IPS DF 4.7 (cell line): ENCODE results near the gene TNKS1BP1.
"Not testable (repeated sequence)": the region's sequence is repeated elsewhere in the genome, so short reads cannot be mapped to it uniquely, and the experiment has no call there.

Experiments used
- DNase-seq: peaks from one replicate; pipeline ENCODE4 v3.0.0-alpha.2; 2013; ENCODE audit warnings: low spot score; ENCODE audit errors: extremely low read depth

The TNKS1BP1 gene

DNA sequence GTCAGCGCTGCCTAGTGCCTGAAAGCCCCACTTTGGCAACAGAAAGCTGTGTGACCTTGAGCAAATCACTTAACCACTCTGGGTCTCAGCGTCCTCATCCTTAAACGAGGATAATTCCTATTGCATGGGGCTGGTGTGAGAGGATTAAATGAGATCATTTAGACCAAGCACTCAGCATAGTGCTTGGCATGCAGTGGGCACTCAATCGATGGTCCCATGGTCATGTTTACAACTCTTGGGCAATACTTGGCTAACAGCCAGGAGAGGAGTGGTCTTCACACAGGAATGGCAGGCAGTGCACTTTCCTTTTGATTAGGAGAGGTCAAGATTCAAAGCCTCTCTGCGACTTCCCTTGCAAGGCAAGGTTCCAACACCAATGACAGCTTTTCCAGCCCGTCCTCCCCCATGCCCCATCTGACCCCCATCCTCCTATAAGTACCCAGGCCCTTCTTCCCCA lies 14.1 kb downstream of the TNKS1BP1 start:
- DNase-seq: no peak

DNA sequence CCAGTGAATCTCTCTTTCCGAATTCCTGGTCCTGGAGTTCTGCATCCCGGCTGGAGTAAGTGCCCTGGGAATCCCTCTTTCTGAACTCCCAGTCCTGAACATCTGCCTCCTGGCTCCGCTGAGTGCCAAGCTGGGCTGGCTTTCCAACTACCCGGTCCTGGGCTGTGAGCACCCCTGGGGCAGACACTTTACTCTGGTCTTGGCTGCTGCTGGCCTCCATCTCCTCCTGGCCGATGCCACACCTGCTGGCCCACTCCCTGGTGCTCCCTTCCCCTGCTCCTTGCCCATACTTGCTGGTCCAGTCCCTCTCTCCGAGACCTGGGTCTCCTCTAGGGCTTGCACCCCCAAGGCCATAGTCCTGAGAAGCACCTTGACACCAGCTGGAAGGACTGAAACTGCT lies 14.7 kb downstream of the TNKS1BP1 start:
- no peak for DNase-seq

DNA sequence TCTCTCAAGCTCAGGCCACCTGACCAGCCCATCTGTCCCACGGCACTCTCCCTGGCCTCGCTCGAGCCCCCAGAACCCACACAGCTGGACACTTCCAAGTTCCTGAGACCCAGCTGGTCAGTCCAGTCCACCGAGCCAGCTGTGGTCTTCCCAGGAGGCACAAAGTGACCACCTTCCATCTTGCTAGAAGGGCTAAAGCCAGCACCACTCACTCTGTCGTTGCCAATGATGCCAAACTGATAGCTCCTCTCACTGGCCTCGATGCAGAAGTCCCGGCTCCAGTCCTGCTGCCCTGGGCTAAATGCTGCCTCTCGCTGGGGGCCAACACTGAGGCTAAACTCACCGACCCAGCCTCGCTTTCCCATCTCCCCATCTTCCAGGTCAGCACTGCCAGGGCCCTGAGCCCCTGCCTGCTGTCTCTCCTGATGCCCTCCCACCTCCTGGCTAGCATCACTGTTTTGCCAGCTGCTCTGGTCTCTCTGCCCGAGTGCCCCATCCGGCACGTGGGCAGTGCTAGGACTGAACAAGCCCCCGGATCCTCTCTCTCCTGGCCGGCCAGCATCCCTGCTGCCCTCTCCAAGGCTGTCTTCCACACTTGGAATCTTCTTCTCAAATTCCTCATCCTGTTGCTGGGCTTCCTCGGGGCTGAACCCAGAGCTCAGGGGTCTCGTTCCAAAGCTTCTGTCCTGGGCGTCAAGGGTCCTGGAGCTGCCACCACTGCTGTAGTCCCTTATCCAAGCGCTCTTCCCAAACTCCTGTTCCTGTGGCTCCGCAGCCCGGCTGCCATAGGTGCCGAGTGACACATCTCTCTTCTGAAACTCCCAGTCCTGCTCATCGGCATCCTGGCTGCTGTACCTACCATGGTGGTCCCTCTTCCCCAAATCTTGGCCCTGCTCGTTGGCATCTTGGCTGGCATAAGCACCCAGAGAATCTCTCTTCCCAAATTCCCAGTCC lies 15.4 kb downstream of the TNKS1BP1 start:
- DNase-seq: no peak

GRCh38 chr11:57308426-57309060 lies 16.2 kb downstream of the TNKS1BP1 start:
- no peak for DNase-seq

DNA sequence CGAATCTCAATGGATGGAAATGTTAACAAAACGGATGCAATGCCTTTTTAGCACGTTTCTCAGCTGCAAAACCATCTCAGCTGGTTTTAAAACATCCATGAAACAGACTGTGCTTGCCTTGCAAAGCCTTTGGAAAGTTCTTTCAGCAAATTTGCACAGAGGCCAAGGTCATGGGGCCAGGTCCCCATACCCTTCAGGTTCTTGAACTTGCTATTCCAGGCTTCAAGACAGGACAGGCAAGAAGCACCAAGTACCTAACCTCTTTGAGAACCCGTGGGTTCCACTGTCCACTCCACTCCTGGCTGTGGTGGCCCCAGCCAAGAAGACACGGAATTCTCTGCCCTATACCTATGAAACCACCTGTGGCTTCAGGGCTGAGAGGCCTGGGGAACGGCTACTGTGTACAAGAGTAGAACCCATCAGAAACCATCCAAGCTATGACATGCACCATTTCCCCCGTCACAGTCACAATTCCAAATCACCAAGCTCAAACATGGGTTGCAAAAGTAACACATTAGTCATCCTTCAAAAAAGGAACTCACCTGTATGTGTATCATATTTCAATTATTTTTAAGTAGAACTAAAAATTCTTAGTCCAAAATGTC lies 17.0 kb downstream of the TNKS1BP1 start:
- DNase-seq: no peak

- DNase-seq: no peak
Measured at GRCh38 chr11:57306940-57307565, 17.7 kb downstream of the TNKS1BP1 start.

- no peak for DNase-seq
Measured at GRCh38 chr11:57306161-57306876, 18.4 kb downstream of the TNKS1BP1 start.

GRCh38 chr11:57305523-57305922 lies 19.2 kb downstream of the TNKS1BP1 start:
- no peak for DNase-seq

- no peak for DNase-seq
Measured at GRCh38 chr11:57303990-57304579, 20.7 kb downstream of the TNKS1BP1 start.

GRCh38 chr11:57303280-57303989 lies 21.3 kb downstream of the TNKS1BP1 start:
- no peak for DNase-seq

DNA sequence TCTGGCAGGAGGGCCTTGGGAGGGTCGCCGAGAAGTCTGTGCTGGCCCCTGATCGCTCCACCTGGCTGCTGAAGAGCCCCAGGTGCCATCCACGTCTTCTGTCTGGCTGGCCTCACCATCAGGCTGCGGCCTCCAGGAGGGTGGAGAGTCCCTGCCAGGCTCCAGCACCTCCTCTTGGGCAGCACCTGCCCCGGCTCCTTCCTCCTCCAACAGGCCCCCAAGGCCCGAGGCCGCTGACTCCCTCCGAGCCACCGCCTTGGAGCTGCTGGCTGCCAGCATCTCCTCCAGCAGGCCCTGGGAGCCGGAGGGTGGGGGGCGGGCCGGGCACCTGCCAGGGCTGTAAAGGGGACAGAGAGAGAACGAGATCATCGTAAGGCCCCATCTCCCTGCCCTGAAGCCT lies 22.3 kb downstream of the TNKS1BP1 start:
- DNase-seq: no peak

DNA sequence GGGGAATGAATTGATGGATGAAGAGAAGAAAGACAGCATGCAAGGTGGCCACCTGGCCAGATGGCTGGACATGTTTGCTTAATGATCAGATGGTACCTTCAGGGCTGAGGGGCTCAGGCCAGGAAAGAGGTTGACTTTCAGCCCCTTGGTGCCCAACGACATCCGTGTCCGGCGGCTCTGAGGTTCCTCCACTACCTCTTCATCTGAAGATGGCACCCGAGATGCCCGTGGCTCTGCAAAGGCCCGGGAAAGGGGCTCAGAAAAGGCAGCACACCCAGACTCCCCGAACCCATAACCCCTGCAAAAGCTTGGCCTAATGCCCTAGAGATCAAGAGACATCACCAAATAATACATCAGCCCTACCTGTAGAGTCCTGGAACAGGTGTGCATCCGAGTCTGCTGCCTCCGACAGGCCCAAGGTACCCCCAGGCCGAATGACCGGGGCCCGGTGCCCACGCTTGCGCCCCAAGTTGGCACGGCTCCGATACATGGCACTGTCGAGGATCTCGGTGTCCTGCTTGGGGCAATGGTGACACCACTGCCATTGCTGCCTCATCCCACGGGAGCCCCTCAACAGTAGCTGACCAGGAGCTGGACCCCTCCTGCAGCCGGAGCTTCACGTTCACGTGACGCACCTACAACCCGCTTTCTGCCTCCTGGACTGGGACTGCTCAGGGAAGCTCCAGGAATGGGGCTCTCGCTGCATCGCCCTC lies 22.9 kb downstream of the TNKS1BP1 start:
- DNase-seq: no peak

DNA sequence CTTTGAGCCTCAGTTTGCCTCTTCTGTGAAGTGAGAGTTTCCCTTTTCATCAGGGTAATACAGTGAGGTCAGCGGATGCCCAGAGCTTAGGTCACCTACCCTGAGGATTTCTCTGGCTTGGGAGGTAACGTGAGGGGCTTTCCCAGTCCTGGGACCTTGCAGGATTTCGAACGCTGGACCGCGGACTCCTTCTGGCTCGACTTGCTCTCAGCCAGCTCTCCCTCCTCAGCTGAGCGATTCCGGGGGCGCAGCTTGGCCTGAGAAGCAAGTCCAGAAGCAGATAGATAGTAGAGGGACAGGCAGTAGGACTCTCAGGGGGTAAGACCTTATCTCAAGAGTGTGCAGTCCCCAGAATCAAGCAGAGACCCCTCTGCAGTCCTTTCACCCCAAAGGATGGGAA lies 24.0 kb downstream of the TNKS1BP1 start:
- no peak for DNase-seq

DNA sequence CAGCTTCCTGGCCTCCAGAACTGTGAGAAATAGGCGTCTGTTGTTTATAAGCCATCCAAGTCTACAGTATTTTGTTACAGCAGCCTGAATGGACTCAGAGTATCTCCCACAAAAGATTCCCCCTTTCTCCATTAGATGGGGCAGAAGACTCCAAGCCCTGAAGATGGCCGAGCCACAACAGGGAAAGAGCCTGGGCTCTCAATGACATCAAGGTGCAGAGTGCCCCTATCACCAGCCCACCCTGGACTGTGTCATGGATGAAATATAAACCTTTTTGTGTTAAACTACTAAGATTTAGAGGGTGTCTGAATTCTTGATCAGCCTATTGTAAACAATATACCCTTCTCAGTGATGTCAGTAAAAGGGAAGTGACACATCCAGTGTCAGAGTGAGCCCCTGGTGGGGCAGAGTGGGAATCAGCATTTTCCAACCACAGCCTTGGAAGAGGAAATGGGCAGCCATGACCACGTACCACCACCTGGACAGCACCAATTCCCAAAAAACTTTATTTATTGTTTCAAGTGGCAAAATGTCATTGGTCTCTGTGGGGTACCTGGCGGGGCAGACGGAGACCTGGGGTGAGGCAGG lies 25.5 kb downstream of the TNKS1BP1 start:
- DNase-seq: no peak

GRCh38 chr11:57297221-57297620 lies 27.5 kb downstream of the TNKS1BP1 start:
- DNase-seq: no peak

DNA sequence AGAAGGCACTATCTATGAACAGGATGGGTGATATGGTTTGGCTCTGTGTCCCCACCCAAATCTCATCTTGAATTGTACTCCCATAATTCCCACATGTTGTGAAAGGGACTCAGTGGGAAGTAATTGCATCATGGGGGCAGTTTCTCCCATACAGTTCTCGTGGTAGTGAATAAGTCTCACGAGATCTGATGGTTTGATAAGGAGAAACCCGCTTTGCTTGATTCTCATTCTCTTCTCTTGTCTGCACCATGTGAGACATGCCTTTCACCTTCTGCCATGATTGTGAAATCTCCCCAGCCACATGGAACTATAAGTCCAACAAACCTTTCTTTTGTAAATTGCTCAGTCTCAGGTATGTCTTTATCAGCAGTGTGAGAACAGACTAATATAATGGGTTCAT lies 28.5 kb downstream of the TNKS1BP1 start:
- DNase-seq: not testable (repeated sequence)

DNA sequence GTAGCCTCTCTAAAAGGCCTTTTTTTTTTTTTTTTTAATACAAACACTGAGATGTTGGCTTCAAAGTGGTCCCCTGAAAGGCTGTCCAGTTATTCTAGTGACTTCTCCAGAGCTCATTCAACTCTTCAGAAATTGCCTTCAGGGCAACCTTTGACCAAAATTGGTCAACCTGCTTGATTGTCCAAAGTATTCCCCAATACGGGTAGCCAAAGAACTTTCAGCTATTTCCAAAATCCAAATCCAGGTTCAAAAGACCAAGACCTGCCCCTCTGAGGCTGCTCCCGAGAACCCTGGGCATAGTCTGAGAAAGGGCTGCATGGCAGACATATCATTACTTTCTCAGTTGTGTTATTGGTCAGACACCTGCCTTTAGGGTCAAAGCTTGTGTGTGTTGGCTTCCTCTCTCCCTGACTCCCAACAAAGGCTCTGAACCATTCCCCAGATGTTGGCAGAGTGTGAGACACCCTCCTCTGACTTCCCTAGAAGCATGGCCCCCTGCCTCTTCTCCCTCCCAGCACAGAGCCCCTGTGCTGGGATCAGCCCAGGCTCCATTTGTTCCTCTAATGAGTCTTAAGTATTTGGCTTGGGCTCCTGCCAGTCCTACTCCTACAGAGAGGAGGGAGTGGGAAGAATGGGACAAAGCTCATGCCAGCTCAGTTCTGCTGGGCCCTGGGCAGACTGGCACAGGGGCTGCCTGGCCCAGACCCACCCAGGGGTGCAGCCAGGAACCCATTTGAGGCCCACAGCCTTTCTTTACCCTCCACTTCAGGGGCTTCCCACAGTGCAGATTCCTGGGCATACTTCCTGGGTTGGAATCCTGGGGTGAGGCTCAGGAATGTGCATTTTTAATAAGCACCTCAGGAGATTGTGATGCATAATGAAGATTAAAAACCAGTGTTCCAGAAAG lies 30.3 kb downstream of the TNKS1BP1 start:
- DNase-seq: no peak

GRCh38 chr11:57290288-57290687 lies 34.5 kb downstream of the TNKS1BP1 start:
- no peak for DNase-seq
